AG09319 (cell line): ENCODE data around the gene CST9L.

ENCODE experiments used
- DNase-seq: peaks from one replicate; pipeline ENCODE4 v3.0.0-alpha.2; 2010; ENCODE audit warnings: low read depth; ENCODE audit errors: extremely low read depth
- CTCF ChIP-seq: IDR thresholded peaks from 2 replicates; pipeline ENCODE4 v1.5.1; 2011; ENCODE audit warnings: low read depth, mild to moderate bottlenecking, inconsistent platforms, low read length, moderate library complexity

The CST9L gene

GRCh38 chr20:23568320-23568970 lies at the start of gene CST9L:
CST9L (minus strand) TSS chr20:23568484; CDS start chr20:23568450, 34 bp downstream.
- DNase-seq: no peak
- TF ChIP-seq CTCF: no peak

- DNase-seq: no peak
- no peak for TF ChIP-seq CTCF
These were observed 45.9 kb upstream of the CST9L start for GRCh38 chr20:23614163-23614562.

- no peak for TF ChIP-seq CTCF
- DNase-seq: no peak
These were observed 45.4 kb upstream of the CST9L start for GRCh38 chr20:23613676-23614075.

- DNase-seq: no peak
- TF ChIP-seq CTCF: no peak
These were observed 44.1 kb upstream of the CST9L start for GRCh38 chr20:23612396-23612795.

- no peak for TF ChIP-seq CTCF
- no peak for DNase-seq
These were observed 41.3 kb upstream of the CST9L start for GRCh38 chr20:23609486-23610109.

GRCh38 chr20:23608251-23608846 lies 40.1 kb upstream of the CST9L start:
- no peak for DNase-seq
- no peak for TF ChIP-seq CTCF
